Osteoblast (primary cell): Measurements from ENCODE around the gene SHROOM3. TPM values are rescaled to one million over a fixed set of nuclear protein-coding genes. Genes with fewer than 3 reads are reported as not detected.

ENCODE experiments used
- DNase-seq: peaks from one replicate; pipeline ENCODE4 v3.0.0; 2011; ENCODE audit warnings: low spot score, mixed read lengths; ENCODE audit not compliant: insufficient read length; ENCODE audit errors: missing footprints
- H2AFZ ChIP-seq: 2 replicates; pipeline ENCODE4 v1.6.0; 2011; ENCODE audit warnings: mild to moderate bottlenecking, low read length
- H3K27ac ChIP-seq: 2 replicates; pipeline ENCODE4 v1.5.1; 2011; ENCODE audit warnings: mild to moderate bottlenecking, low read depth, low read length, moderate library complexity
- H3K27me3 ChIP-seq: 2 replicates; pipeline ENCODE4 v1.6.0; 2012; ENCODE audit warnings: mild to moderate bottlenecking, control low read depth, inconsistent platforms, low read length, moderate library complexity; ENCODE audit not compliant: insufficient read depth
- H3K36me3 ChIP-seq: 2 replicates; pipeline ENCODE4 v1.5.1; 2011; ENCODE audit warnings: mild to moderate bottlenecking, low read length, control low read depth, moderate library complexity; ENCODE audit not compliant: insufficient read depth
- H3K4me1 ChIP-seq: 2 replicates; pipeline ENCODE4 v1.5.1; 2011; ENCODE audit warnings: mild to moderate bottlenecking, low read length, control low read depth, moderate library complexity; ENCODE audit not compliant: insufficient read depth
- H3K4me2 ChIP-seq: 2 replicates; pipeline ENCODE4 v1.6.0; 2011; ENCODE audit warnings: mild to moderate bottlenecking, low read length; ENCODE audit not compliant: insufficient read depth
- H3K4me3 ChIP-seq: fragments of 200-600 bp; sonication (generic); 3 replicates; pipeline ENCODE4 v1.5.1; 2012; ENCODE audit warnings: mild to moderate bottlenecking, low read length, inconsistent platforms; ENCODE audit not compliant: insufficient read depth
- H3K79me2 ChIP-seq: 2 replicates; pipeline ENCODE4 v1.6.0; 2012; ENCODE audit warnings: mild to moderate bottlenecking, low read length, control low read depth, inconsistent platforms; ENCODE audit not compliant: insufficient read depth
- H3K9me3 ChIP-seq: 2 replicates; pipeline ENCODE4 v1.5.1; 2011; ENCODE audit warnings: low read depth, low read length, control low read depth
- H4K20me1 ChIP-seq: 2 replicates; pipeline ENCODE4 v1.6.0; 2012; ENCODE audit warnings: mild to moderate bottlenecking, low read length, control low read depth; ENCODE audit not compliant: insufficient read depth
- CTCF ChIP-seq: IDR thresholded peaks from 2 replicates; pipeline ENCODE4 v1.5.1; 2011; ENCODE audit warnings: mild to moderate bottlenecking, low read depth, low read length, moderate library complexity; ENCODE audit errors: extremely low read depth
- total RNA-seq: library from RNA; depleted of rRNA; stranded (reverse); fragments of >200 nt; gene quantifications from 2 replicates; pipeline ENCODE4 v1.2.3, GENCODE V29; 2012

SHROOM3 gene
- total RNA-seq, 1 donor, result 9.8 TPM

DNA sequence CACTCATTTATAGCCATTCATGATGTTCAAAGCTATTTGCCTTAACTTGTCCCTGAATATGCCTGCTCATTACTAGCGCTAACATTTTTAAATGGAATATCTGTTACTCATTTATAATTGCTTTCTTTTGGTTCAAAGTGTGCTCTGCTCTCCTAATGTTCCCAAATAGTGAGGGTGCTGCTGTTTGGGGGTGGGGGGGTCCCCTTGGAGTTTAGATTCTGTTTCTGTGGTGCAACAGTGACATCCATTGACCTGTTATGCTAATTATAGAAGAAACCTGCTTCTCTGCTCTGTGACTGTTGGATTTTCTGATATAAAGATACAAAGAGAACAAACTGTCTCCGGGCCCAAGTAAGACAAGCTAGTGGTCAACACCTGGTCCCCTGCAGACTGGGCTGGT lies 222.4 kb downstream of the SHROOM3 start:
- no peaks in the 10 kb centered on the region for H3K27me3 ChIP-seq
- DNase-seq, result no peak
- no peaks in the 10 kb centered on the region for H3K36me3 ChIP-seq
- no peak overlapping the region for H3K4me3 ChIP-seq
- no peak overlapping the region for H2AFZ ChIP-seq
- peak overlapping the region; percentile 61 for H3K4me2 ChIP-seq
- H3K27ac ChIP-seq, result peak overlapping the region; percentile 79
- H3K9me3 ChIP-seq, result no peaks in the 10 kb centered on the region
- no peak for TF ChIP-seq CTCF
- H4K20me1 ChIP-seq, result no peaks in the 10 kb centered on the region
- H3K4me1 ChIP-seq, result peaks cover 38% of the 10 kb centered on the region
- peaks cover under 1% of the 10 kb centered on the region for H3K79me2 ChIP-seq

GRCh38 chr4:76658231-76659102 lies 223.4 kb downstream of the SHROOM3 start:
- no peaks in the 10 kb centered on the region for H4K20me1 ChIP-seq
- H3K27me3 ChIP-seq, result no peaks in the 10 kb centered on the region
- H3K4me2 ChIP-seq, result peak overlapping the region; percentile 61
- peak overlapping the region; percentile 17 for H2AFZ ChIP-seq
- no peak for TF ChIP-seq CTCF
- peak overlapping the region; percentile 79 for H3K27ac ChIP-seq
- H3K79me2 ChIP-seq, result peaks cover 3% of the 10 kb centered on the region
- H3K4me1 ChIP-seq, result peaks cover 38% of the 10 kb centered on the region
- H3K36me3 ChIP-seq, result no peaks in the 10 kb centered on the region
- no peak for DNase-seq
- no peak overlapping the region for H3K4me3 ChIP-seq
- no peaks in the 10 kb centered on the region for H3K9me3 ChIP-seq

DNA sequence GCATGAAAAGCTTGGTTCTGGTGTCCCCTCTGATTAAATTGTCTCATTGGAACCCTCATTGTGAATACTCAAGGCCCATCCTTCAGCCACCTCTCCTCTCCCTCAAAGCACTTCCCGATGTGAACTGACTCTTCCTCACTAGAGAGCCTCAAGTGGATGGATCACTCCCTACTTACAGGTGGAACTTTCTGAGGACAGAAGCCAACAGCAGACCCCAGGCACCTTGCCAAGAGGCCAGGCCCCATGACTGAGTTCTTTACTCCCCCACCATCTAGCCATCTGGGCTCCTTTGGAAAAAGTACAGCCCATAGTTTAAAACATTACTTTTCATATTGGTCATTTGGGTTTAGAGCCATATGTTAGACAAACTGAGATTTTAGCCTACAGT lies 224.1 kb downstream of the SHROOM3 start:
- Histone ChIP-seq H4K20me1 (no peaks in the 10 kb centered on the region), H3K79me2 (peaks cover 5% of the 10 kb centered on the region), H3K4me3 (no peak overlapping the region), H2AFZ (peak overlapping the region; percentile 17), H3K27ac (peak overlapping the region; percentile 79), H3K9me3 (no peaks in the 10 kb centered on the region), H3K36me3 (no peaks in the 10 kb centered on the region), H3K4me2 (peak overlapping the region; percentile 61), H3K4me1 (peaks cover 38% of the 10 kb centered on the region), H3K27me3 (no peaks in the 10 kb centered on the region)
- DNase-seq, result no peak
- no peak for TF ChIP-seq CTCF

DNA sequence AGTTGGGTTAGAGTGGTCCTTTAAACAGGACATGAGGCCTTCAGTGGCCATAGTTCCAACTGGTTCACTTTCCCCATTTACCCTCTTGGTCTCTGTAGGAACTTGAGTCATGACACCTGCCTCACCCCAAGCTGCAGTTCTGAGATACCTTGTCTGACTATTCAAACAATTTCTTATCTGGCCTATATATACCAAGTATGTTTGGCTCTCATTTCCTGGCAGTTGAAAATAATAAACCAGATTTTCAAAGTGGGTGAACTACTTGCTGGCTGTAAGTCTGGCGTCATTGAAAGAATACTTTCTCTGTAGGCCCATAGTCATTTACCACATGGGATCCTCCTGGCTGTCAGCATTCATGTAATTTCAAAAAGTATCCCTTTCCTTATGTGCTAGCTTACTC lies 228.8 kb downstream of the SHROOM3 start:
- H3K4me1 ChIP-seq, result peaks cover 11% of the 10 kb centered on the region
- H4K20me1 ChIP-seq, result no peaks in the 10 kb centered on the region
- peaks cover 5% of the 10 kb centered on the region for H3K79me2 ChIP-seq
- no peaks in the 10 kb centered on the region for H3K27me3 ChIP-seq
- no peaks in the 10 kb centered on the region for H3K36me3 ChIP-seq
- no peak for DNase-seq
- H3K4me3 ChIP-seq, result no peak overlapping the region
- H3K27ac ChIP-seq, result no peak overlapping the region
- no peak for TF ChIP-seq CTCF
- no peak overlapping the region for H3K4me2 ChIP-seq
- no peaks in the 10 kb centered on the region for H3K9me3 ChIP-seq
- no peak overlapping the region for H2AFZ ChIP-seq
